Measurements from ENCODE around the gene CCDC51.

Gene CCDC51

DNA sequence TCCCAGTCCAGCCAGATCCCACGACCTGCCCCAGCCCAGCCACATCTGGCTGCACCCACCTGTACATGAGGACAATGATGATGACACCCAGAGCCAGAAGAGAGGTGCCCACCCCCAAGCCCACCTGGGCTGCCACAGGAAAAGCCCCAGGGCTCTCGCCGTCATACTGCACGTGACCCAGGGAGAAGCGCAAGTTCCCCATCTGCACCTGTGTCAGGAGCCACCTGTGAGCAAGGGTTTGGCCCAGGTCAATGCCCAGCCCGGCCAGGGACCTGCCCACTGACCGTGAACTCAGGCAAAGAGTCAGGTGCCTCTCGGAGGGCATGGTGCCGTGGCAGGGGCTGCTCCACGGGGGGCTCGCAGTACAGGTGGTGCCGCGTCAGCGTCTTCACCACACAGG, 26.3 kb downstream of the CCDC51 start:
- no peak overlapping the region for H3K4me3 ChIP-seq (ENCODE audit: low read depth, low read length)
- TF ChIP-seq, protein P1, sequence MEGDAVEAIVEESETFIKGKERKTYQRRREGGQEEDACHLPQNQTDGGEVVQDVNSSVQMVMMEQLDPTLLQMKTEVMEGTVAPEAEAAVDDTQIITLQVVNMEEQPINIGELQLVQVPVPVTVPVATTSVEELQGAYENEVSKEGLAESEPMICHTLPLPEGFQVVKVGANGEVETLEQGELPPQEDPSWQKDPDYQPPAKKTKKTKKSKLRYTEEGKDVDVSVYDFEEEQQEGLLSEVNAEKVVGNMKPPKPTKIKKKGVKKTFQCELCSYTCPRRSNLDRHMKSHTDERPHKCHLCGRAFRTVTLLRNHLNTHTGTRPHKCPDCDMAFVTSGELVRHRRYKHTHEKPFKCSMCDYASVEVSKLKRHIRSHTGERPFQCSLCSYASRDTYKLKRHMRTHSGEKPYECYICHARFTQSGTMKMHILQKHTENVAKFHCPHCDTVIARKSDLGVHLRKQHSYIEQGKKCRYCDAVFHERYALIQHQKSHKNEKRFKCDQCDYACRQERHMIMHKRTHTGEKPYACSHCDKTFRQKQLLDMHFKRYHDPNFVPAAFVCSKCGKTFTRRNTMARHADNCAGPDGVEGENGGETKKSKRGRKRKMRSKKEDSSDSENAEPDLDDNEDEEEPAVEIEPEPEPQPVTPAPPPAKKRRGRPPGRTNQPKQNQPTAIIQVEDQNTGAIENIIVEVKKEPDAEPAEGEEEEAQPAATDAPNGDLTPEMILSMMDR (IDR thresholded peaks at IDR 0.05; ENCODE audit: insufficient read depth, low read length, missing control alignments): no peak
- CTCF ChIA-PET: interaction anchor here (6.6 to 16.0 kb wide), 2 partner anchors 12 to 16 kb away, joined by 46 to 749 read pairs; partner anchors contain the start of gene PLXNB1
- no peak for DNase-seq (ENCODE audit: low read depth, low spot score)
- POLR2A ChIA-PET: no interaction called here

DNA sequence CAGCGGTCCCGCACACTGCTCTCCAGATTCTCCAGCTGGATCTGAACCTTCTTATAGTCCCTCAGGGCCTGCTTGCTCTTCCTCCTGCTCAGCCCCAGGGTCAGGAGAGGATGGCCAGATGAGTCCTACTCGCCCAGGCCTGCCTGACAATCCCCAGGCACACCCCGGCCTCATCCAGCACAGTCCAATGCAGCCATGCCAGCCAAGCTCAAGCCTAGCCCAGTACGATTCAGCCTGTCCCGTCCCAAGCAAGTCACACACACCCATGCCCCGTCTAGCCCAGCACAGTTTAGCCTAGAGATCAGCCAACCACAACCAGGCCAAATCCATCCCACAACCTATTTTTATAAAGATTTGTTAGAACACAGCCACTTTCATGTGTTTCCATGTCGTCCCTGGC, 26.8 kb downstream of the CCDC51 start:
- H3K4me3 ChIP-seq (ENCODE audit: low read depth, low read length): no peak overlapping the region
- CTCF ChIA-PET: interaction anchor here (3.3 to 16.0 kb wide), 2 partner anchors 12 to 17 kb away, joined by 16 to 749 read pairs; partner anchors contain the start of gene PLXNB1
- TF ChIP-seq, protein P1 (IDR thresholded peaks at IDR 0.05; ENCODE audit: insufficient read depth, low read length, missing control alignments): no peak
- POLR2A ChIA-PET: no interaction called here
- DNase-seq (ENCODE audit: low read depth, low spot score): no peak

DNA sequence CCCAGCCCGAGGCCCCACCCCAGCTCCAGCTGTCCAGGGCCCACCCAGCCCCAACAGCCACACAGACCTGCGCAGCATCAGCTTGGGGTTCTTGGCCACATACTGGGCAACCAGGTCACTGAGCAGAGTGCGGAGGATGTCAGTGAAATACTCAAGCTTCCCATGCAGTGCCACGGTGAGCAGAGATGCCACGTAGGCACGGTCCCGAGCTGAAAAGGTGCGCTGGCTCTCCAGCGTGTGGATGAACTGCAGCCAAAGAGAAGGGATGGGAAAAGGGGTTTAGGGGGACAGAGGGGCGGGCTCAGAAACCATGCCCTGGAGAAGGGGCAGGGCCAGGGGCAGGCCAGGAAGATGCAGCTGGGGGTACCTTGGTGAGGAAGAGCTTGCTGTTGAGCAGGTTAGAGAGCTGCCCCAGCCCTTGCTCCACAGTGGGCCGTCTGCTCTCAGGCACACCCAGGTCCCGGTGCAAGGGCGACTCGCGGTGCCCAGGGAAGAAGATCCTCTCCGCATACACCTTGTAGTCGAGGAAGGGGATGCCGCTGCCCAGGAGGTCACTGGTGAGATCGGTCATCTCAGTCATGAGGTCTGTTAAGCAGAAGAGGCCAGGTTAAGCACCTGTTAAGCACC, 27.4 kb downstream of the CCDC51 start:
- TF ChIP-seq, protein P1 (IDR thresholded peaks at IDR 0.05; ENCODE audit: insufficient read depth, low read length, missing control alignments): no peak
- ChIA-PET CTCF (interaction anchor here (0.8 to 16.0 kb wide), 3 partner anchors 11 to 145 kb away, joined by 3 to 749 read pairs (median 16); partner anchors contain the start of gene PLXNB1), POLR2A (no interaction called here)
- DNase-seq (ENCODE audit: low read depth, low spot score): no peak
- H3K4me3 ChIP-seq (ENCODE audit: low read depth, low read length): no peak overlapping the region

DNA sequence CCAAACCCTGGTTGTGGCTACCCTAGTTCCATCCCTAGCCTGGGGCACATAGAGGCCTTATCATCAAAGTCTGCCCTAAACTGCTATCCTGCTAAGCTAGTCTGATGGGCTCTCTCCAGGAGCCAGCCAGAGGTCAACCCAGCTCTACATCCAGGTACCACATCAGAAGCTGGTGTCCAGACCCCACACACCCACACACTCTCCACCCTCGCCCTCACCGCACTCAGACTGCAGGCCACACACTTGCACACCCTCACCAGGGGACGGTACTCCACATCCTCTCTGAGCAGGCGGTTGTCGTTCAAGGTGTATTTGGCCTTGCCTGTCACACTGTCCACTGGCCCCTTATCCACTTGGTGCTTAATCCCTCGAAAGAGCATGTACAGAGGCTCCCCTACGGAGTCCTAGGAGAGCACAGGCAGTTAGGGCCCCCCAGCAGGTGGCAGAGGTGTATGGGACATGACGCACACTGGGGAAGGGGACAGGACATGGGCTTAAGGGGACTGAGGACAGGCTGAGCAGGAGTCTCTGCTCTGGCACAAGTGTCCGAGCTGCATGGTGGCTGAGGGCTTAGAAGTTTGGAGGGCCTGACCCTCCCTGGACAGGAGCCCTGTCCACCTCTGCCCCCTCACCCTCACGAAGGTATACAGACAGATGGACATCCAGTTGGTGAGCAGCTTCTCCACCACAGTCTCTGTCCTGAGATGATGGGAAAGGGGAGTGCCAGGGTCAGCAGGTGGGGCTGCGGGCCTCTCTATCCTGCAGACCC, 28.1 kb downstream of the CCDC51 start:
- TF ChIP-seq, protein P1 (IDR thresholded peaks at IDR 0.05; ENCODE audit: insufficient read depth, low read length, missing control alignments): no peak
- no peak overlapping the region for H3K4me3 ChIP-seq (ENCODE audit: low read depth, low read length)
- CTCF ChIA-PET: interaction anchor here (0.8 to 16.0 kb wide), 3 partner anchors 11 to 146 kb away, joined by 3 to 749 read pairs (median 16); partner anchors contain the start of gene PLXNB1
- no peak for DNase-seq (ENCODE audit: low read depth, low spot score)
- POLR2A ChIA-PET: interaction anchor here (0.6 kb wide), 1 partner anchor 35 kb away, joined by 3 read pairs; the partner anchor contains the start of gene ATRIP

DNA sequence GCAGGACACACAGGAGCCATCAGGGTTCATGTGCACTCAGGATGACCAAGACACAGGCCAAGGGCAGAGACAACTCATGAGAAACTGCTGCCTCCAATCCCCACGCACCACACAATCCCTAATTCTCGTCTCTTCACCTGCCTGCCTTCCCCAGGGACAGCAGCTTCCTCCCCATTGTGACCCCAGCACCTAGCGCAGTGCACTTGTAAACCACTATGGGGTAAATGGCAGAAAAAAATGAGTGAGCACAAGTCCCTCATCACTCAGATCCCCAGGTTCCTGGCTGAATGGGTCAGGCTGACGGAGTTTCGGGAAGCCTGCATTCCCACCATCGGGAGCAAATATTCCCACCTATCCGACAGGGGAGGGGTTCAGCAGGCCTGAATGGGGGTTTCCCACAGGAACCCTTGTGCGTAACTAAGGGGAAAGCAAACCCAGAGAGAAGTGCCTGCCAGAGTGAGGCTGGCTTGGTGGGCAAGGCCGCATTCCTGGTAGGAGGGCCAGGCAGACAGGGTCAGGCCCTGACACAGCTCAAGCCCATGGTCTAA, 28.8 kb downstream of the CCDC51 start:
- no peak for DNase-seq (ENCODE audit: low read depth, low spot score)
- no peak overlapping the region for H3K4me3 ChIP-seq (ENCODE audit: low read depth, low read length)
- ChIA-PET CTCF (interaction anchor here (3.3 to 16.0 kb wide), 2 partner anchors 10 to 19 kb away, joined by 16 to 749 read pairs; partner anchors contain the start of gene PLXNB1), POLR2A (interaction anchor here (0.6 kb wide), 1 partner anchor 36 kb away, joined by 3 read pairs; the partner anchor contains the start of gene ATRIP)
- TF ChIP-seq, protein P1 (IDR thresholded peaks at IDR 0.05; ENCODE audit: insufficient read depth, low read length, missing control alignments): no peak
